Brain microvascular endothelial cell (primary cell): ENCODE results near the gene SPOPL.

Experiments used
- DNase-seq: peaks from one replicate; pipeline ENCODE4 v3.0.0-alpha.2; 2020
- H3K27ac ChIP-seq: fragments of 250-450 bp; sonication (Bioruptor Pico); 2 replicates; pipeline ENCODE4 v1.5.1; 2020; ENCODE audit warnings: mild to moderate bottlenecking, moderate library complexity
- H3K27me3 ChIP-seq: fragments of 250-450 bp; sonication (Bioruptor Pico); replicated peaks from 2 replicates; pipeline ENCODE4 v1.5.1; 2020; ENCODE audit warnings: mild to moderate bottlenecking
- H3K36me3 ChIP-seq: fragments of 250-450 bp; sonication (Bioruptor Pico); replicated peaks from 2 replicates; pipeline ENCODE4 v1.5.1; 2020; ENCODE audit warnings: mild to moderate bottlenecking
- H3K4me3 ChIP-seq: 2 replicates; pipeline ENCODE4 v1.5.1; 2011; ENCODE audit warnings: low read depth, mild to moderate bottlenecking, control low read depth, low read length, moderate library complexity
- in situ Hi-C: cut with HindIII; loops from 2 replicates; pipeline ENCODE4 v1.10.0; 2017; ENCODE audit warnings: low sequenced_read_pairs, low pct_ligation_motif_present
- TF ChIP-seq, protein P1 (sequence below): IDR thresholded peaks from 2 replicates; pipeline ENCODE4 v1.5.1; 2011; ENCODE audit warnings: low read depth, mild to moderate bottlenecking, moderate library complexity, low read length, control low read depth, inconsistent platforms; ENCODE audit errors: missing control alignments

SPOPL gene

DNA sequence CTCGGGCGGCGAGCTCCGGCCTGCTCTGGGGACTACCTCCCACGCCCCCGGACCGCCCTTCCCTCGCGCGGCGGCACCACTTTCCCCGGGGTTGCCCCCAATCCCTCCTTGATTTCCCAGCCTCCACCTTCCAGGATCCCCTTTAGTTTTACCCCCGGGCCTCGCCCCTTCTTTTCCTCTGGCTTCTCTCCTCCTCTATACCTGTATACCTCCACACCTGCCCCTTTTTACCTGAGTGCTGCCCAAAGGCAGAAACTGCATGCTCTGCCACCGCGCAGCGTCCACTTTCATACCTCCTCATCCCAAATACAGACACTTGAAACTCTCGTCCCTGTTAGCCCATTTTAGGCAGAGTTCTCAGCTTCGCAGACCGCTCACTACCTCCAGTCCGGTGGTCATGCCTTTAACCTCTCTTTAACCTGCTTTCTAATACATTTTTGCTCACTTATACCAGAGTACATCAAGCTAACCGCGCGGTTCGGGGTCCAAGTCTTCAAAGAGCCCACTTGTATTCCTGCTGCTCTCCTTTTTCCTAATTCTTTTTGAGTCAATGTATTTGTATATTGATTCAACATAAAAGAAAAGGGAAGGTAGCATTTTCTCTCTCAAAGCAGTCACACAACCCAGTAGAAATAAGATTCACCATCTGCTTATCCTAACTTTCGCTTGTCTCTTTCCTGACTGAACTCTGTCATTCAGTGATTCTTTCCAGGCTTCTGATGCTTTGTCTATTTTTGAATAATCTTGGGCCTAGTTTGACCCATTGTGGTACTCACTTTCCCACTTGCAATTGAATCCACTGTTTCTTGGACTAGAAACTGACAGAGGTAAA, 901 bp downstream of the SPOPL start:
- Histone ChIP-seq H3K27me3 (no peaks in the 10 kb centered on the region), H3K4me3 (peak overlapping the region; percentile 82), H3K27ac (peak overlapping the region; percentile 25), H3K36me3 (no peaks in the 10 kb centered on the region)
- in situ Hi-C loops: no loop called here
- no peak for DNase-seq
- TF ChIP-seq, protein P1, sequence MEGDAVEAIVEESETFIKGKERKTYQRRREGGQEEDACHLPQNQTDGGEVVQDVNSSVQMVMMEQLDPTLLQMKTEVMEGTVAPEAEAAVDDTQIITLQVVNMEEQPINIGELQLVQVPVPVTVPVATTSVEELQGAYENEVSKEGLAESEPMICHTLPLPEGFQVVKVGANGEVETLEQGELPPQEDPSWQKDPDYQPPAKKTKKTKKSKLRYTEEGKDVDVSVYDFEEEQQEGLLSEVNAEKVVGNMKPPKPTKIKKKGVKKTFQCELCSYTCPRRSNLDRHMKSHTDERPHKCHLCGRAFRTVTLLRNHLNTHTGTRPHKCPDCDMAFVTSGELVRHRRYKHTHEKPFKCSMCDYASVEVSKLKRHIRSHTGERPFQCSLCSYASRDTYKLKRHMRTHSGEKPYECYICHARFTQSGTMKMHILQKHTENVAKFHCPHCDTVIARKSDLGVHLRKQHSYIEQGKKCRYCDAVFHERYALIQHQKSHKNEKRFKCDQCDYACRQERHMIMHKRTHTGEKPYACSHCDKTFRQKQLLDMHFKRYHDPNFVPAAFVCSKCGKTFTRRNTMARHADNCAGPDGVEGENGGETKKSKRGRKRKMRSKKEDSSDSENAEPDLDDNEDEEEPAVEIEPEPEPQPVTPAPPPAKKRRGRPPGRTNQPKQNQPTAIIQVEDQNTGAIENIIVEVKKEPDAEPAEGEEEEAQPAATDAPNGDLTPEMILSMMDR: no peak

DNA sequence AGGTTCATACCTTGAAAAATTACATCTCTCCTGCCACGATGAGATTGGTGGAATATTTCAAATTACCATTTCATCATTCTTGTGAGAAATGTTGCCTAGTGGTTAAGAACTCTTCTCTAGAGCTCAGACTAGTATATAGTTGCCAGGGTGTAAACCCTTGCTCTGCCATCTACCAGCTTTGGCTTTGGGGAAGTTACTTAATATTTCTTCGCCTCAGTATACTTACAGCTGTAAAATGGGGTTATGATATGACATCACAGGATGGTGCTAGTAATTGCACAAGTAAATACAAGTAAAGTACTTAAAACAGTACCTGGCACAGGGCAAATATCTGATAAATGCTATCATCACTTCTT, 1.5 kb downstream of the SPOPL start:
- no peak overlapping the region for H3K27ac ChIP-seq
- TF ChIP-seq, protein P1: no peak
- in situ Hi-C loops: no loop called here
- DNase-seq: no peak
- no peaks in the 10 kb centered on the region for H3K36me3 ChIP-seq
- peak overlapping the region; percentile 82 for H3K4me3 ChIP-seq
- H3K27me3 ChIP-seq: no peaks in the 10 kb centered on the region

DNA sequence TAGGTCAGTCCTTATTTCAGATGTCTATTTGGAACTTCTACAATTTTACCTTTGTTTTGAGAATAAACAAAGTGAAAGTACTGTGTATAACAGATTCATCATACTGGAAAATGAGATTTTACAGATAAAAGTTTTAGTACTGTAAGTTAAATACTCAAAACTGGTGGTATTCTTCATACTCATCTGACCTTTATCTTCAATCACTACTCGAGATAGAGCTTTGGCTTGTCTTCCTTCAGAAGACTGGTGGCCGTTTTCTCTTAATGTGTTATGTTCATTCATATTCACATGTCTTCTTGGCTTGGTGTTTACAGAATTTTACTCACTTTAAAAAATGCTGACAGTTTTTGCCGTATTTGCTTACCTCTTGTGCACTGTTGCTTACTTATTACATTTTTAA, 2.1 kb downstream of the SPOPL start:
- Histone ChIP-seq H3K36me3 (no peaks in the 10 kb centered on the region), H3K4me3 (no peak overlapping the region), H3K27me3 (no peaks in the 10 kb centered on the region), H3K27ac (no peak overlapping the region)
- in situ Hi-C loops: no loop called here
- TF ChIP-seq, protein P1: no peak
- no peak for DNase-seq

DNA sequence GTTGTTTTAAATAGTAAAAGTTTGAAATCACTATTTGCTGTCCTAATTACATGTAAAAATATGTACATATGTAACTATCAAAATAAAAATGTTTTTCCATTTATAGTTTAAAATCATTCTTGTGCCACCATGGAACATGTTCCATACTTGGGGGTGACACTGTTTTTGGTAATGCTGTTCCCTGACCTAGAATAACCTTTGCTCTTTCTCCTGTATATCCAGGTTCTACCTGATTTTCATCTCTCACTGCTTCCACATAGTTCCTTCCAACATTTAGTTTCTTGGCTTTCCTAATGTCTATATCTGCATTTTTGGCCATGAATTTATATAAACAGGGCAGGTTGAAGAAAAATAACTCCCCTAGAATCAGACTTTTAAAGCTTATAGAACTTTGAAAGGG, 2.5 kb downstream of the SPOPL start:
- in situ Hi-C loops: no loop called here
- TF ChIP-seq, protein P1: no peak
- Histone ChIP-seq H3K36me3 (no peaks in the 10 kb centered on the region), H3K27me3 (no peaks in the 10 kb centered on the region), H3K4me3 (no peak overlapping the region), H3K27ac (no peak overlapping the region)
- no peak for DNase-seq

DNA sequence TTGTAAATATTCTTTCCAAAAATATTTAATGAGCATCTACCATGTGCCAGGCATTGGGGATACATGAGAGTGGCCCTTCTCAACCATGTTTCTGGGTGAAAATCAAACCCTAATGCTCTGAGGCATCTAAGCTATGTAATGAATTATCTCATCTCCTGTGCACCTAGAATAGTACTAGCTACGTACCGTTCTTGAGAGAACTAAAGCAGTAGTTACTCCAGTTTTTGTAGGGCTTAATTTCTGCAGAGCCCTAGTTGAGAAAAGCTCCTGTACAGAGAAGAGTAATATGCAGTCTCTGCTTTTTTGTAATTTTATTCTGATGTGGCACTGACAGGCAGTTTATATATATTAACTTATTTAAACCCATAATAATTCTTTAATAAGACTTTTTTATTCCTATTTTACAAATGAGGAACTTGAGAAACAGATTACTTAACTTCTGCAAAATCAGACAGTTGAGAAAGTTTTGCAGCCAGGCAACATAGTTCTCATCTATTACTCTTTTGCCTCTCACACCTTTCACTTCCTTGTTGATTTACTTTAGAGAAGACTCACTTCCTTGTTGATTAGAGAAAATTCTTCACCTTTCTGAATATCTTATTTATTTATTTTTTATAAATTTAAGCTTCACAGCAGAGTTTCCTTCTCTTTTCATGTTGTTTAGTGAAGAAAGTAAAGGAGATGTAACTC, 3.1 kb downstream of the SPOPL start:
- H3K27ac ChIP-seq: no peak overlapping the region
- TF ChIP-seq, protein P1: no peak
- no peaks in the 10 kb centered on the region for H3K36me3 ChIP-seq
- no peak overlapping the region for H3K4me3 ChIP-seq
- no peak for DNase-seq
- in situ Hi-C loops: no loop called here
- H3K27me3 ChIP-seq: no peaks in the 10 kb centered on the region

DNA sequence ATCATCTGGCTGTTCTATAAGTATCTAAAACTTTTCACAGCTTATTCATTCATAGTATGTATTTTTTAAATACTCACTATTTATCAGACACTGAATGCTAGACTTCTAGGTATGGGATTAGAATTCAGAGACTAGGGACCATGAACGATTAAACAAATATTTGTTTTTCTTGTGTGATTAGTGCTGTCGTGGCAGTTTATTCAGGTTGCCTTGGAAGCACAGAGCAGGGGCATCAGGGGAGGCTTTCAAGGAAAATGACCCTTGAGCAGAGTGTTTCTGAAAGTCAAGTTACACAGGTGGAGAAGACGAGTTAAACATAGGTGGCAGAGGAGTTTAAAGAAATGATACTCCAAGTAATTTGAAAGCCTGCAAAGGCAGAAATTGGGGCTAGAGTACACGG, 5.7 kb downstream of the SPOPL start:
- in situ Hi-C loops: no loop called here

More for the DNA sequence above, 5.7 kb downstream of the SPOPL start:
- H3K27ac ChIP-seq: no peak overlapping the region
- TF ChIP-seq, protein P1: no peak
- no peak overlapping the region for H3K4me3 ChIP-seq
- no peaks in the 10 kb centered on the region for H3K27me3 ChIP-seq
- no peak for DNase-seq
- H3K36me3 ChIP-seq: no peaks in the 10 kb centered on the region
